ENCODE measurements around the gene SLC24A3.

DNA sequence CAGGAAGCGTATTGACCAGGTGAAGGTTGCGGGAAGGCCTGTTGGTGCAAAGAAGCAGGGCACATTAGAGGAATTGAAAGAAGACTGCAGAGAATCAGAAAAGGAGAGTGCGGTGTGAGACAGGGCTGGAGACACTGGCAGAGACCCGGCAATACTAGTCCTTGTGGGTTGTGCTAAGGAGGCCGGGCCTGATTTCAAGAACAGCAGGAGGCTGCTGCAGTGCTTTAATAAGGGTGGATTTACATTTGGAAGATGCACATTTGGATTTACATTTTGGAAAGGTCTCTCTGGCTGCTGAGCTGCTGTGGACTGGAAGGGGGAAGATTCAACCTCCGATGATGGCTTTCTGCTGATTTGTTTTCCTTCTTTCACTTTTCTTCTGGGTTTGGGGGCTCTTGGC is 167.8 kb downstream of the SLC24A3 start:
- TF ChIP-seq, protein P1, sequence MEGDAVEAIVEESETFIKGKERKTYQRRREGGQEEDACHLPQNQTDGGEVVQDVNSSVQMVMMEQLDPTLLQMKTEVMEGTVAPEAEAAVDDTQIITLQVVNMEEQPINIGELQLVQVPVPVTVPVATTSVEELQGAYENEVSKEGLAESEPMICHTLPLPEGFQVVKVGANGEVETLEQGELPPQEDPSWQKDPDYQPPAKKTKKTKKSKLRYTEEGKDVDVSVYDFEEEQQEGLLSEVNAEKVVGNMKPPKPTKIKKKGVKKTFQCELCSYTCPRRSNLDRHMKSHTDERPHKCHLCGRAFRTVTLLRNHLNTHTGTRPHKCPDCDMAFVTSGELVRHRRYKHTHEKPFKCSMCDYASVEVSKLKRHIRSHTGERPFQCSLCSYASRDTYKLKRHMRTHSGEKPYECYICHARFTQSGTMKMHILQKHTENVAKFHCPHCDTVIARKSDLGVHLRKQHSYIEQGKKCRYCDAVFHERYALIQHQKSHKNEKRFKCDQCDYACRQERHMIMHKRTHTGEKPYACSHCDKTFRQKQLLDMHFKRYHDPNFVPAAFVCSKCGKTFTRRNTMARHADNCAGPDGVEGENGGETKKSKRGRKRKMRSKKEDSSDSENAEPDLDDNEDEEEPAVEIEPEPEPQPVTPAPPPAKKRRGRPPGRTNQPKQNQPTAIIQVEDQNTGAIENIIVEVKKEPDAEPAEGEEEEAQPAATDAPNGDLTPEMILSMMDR (tag by site-specific recombination; IDR thresholded peaks at IDR 0.05) = no peak
- TF ChIP-seq ZBTB7A (tag by site-specific recombination; IDR thresholded peaks at IDR 0.05; ENCODE audit: low read depth) (no peak), ZNF274 (IDR thresholded peaks at IDR 0.05; ENCODE audit: low read length) (no peak), ZNF274 (tag by site-specific recombination; IDR thresholded peaks at IDR 0.05; ENCODE audit: borderline replicate concordance) (no peak)
- TF ChIP-seq, protein P2, sequence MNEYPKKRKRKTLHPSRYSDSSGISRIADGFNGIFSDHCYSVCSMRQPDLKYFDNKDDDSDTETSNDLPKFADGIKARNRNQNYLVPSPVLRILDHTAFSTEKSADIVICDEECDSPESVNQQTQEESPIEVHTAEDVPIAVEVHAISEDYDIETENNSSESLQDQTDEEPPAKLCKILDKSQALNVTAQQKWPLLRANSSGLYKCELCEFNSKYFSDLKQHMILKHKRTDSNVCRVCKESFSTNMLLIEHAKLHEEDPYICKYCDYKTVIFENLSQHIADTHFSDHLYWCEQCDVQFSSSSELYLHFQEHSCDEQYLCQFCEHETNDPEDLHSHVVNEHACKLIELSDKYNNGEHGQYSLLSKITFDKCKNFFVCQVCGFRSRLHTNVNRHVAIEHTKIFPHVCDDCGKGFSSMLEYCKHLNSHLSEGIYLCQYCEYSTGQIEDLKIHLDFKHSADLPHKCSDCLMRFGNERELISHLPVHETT (tag by site-specific recombination; IDR thresholded peaks at IDR 0.05) = no peak
